Head of caudate nucleus (tissue), 42 donors: Measurements from ENCODE around the gene ATP8B3.
A peak's percentile ranks its signal among the peaks of the same experiment; 100 is the strongest.

Experiments used
- DNase-seq, 42 donors: peaks; one replicate each; pipeline versions ENCODE4 v3.0.0 to v3.0.0-alpha.2; 2020 to 2021; ENCODE audit warnings: mixed read lengths in 7 of 42
- intact Hi-C: fragments of 100-400 bp; cut with DNase I; formaldehyde crosslinking; loops from one replicate; pipeline ENCODE4 v1.15.0; 2022

Gene ATP8B3

GRCh38 chr19:1783874-1784273 is 28.2 kb downstream of the ATP8B3 start:
- intact Hi-C loops, result loop anchor here (10.0 kb wide), 1 partner anchor 119 kb away; no protein-coding TSS in a partner anchor
- no peak for DNase-seq

- intact Hi-C loops, result loop anchor here (10.0 kb wide), 1 partner anchor 119 kb away; no protein-coding TSS in a partner anchor
- no peak for DNase-seq
These were observed 28.7 kb downstream of the ATP8B3 start for GRCh38 chr19:1783354-1783753.

GRCh38 chr19:1782521-1782920 is 29.6 kb downstream of the ATP8B3 start:
- intact Hi-C loops, result loop anchor here (10.0 kb wide), 1 partner anchor 118 kb away; no protein-coding TSS in a partner anchor
- no peak for DNase-seq

GRCh38 chr19:1780272-1780958 is 31.7 kb downstream of the ATP8B3 start:
- intact Hi-C loops, result loop anchor here (10.0 kb wide), 1 partner anchor 116 kb away; no protein-coding TSS in a partner anchor
- DNase-seq, result no peak

GRCh38 chr19:1779574-1779973 is 32.5 kb downstream of the ATP8B3 start:
- intact Hi-C loops, result no loop called here
- no peak for DNase-seq

- DNase-seq, result no peak
- intact Hi-C loops, result no loop called here
These were observed 34.9 kb downstream of the ATP8B3 start for GRCh38 chr19:1777149-1777548.

GRCh38 chr19:1776606-1777147 is 35.4 kb downstream of the ATP8B3 start:
- no peak for DNase-seq
- intact Hi-C loops, result no loop called here

GRCh38 chr19:1775951-1776605 is 36.0 kb downstream of the ATP8B3 start:
- no peak for DNase-seq
- intact Hi-C loops, result no loop called here

- intact Hi-C loops, result no loop called here
- DNase-seq, result no peak
These were observed 36.9 kb downstream of the ATP8B3 start for GRCh38 chr19:1774989-1775772.

GRCh38 chr19:1773184-1773583 is 38.9 kb downstream of the ATP8B3 start:
- intact Hi-C loops, result no loop called here
- DNase-seq, result no peak

- no peak for DNase-seq
- intact Hi-C loops, result no loop called here
These were observed 41.1 kb downstream of the ATP8B3 start for GRCh38 chr19:1770866-1771576.

GRCh38 chr19:1769645-1769985 is 42.5 kb downstream of the ATP8B3 start:
- intact Hi-C loops, result no loop called here
- no peak for DNase-seq

- DNase-seq, result no peak
- intact Hi-C loops, result no loop called here
These were observed 43.0 kb downstream of the ATP8B3 start for GRCh38 chr19:1768918-1769644.

GRCh38 chr19:1768248-1768647 is 43.8 kb downstream of the ATP8B3 start:
- DNase-seq, result peak in 1 of 42 donors; percentile 33
- intact Hi-C loops, result no loop called here

- intact Hi-C loops, result no loop called here
- peak in 36 of 42 donors; percentile 5 to 80 (median 47) for DNase-seq
These were observed 44.6 kb downstream of the ATP8B3 start for GRCh38 chr19:1767464-1767933.

- intact Hi-C loops, result no loop called here
- no peak for DNase-seq
These were observed 45.2 kb downstream of the ATP8B3 start for GRCh38 chr19:1766800-1767352.

- intact Hi-C loops, result no loop called here
These were observed 45.9 kb downstream of the ATP8B3 start for GRCh38 chr19:1765904-1766799.

More at GRCh38 chr19:1765904-1766799, 45.9 kb downstream of the ATP8B3 start:
- no peak for DNase-seq
